NCI-H748 (cell line): ENCODE data around the gene KLHL25.

Experiments
- DNase-seq: peaks from one replicate; lab custom pipeline; 2025; ENCODE audit not compliant: unreplicated experiment; lab: John Stamatoyannopoulos, UW

The KLHL25 gene

GRCh38 chr15:85778107-85778776 lies 16.5 kb downstream of the KLHL25 start:
- no peak for DNase-seq

GRCh38 chr15:85777250-85778106 lies 17.2 kb downstream of the KLHL25 start:
- no peak for DNase-seq

GRCh38 chr15:85773970-85774369 lies 20.8 kb downstream of the KLHL25 start:
- DNase-seq, result no peak

- no peak for DNase-seq
Measured at GRCh38 chr15:85773249-85773648, 21.5 kb downstream of the KLHL25 start.

- no peak for DNase-seq
Measured at GRCh38 chr15:85772668-85773067, 22.1 kb downstream of the KLHL25 start.

GRCh38 chr15:85771781-85772445 lies 22.8 kb downstream of the KLHL25 start:
- no peak for DNase-seq

GRCh38 chr15:85771271-85771670 lies 23.5 kb downstream of the KLHL25 start:
- DNase-seq, result no peak

GRCh38 chr15:85770096-85771041 lies 24.4 kb downstream of the KLHL25 start:
- DNase-seq, result no peak

- no peak for DNase-seq
Measured at GRCh38 chr15:85769182-85769900, 25.4 kb downstream of the KLHL25 start.

GRCh38 chr15:85768595-85769168 lies 26.0 kb downstream of the KLHL25 start:
- no peak for DNase-seq

- no peak for DNase-seq
Measured at GRCh38 chr15:85767785-85768529, 26.8 kb downstream of the KLHL25 start.

GRCh38 chr15:85766001-85766831 lies 28.5 kb downstream of the KLHL25 start:
- DNase-seq, result no peak

- no peak for DNase-seq
Measured at GRCh38 chr15:85764649-85765277, 30.0 kb downstream of the KLHL25 start.

- DNase-seq, result no peak
Measured at GRCh38 chr15:85763673-85764633, 30.8 kb downstream of the KLHL25 start.

- no peak for DNase-seq
Measured at GRCh38 chr15:85763157-85763556, 31.6 kb downstream of the KLHL25 start.

GRCh38 chr15:85762756-85763127 lies 32.0 kb downstream of the KLHL25 start:
- no peak for DNase-seq
